ENCODE data around the gene MRPL38.

MRPL38 gene

GRCh38 chr17:75933808-75934207, 29.1 kb upstream of the MRPL38 start:
- Histone ChIP-seq H3K4me3 (ENCODE audit: severe bottlenecking) (no peak overlapping the region), H3K4me1 (ENCODE audit: insufficient read depth, poor library complexity, severe bottlenecking) (no peaks in the 10 kb centered on the region), H3K27me3 (ENCODE audit: insufficient read depth, poor library complexity, severe bottlenecking) (no peaks in the 10 kb centered on the region), H3K36me3 (ENCODE audit: low read depth) (peaks cover 10% of the 10 kb centered on the region; the same call in 1 of the 2 replicates), H3K9me3 (ENCODE audit: severe bottlenecking) (no peaks in the 10 kb centered on the region), H3K27ac (ENCODE audit: poor library complexity, severe bottlenecking) (no peak overlapping the region)
- DNase-seq (ENCODE audit: low spot score) (no peak), ATAC-seq (ENCODE audit: low read depth) (no peak)
- no peak for TF ChIP-seq CTCF (IDR thresholded peaks at IDR 0.05; ENCODE audit: poor library complexity, severe bottlenecking)

GRCh38 chr17:75932852-75933251, 28.2 kb upstream of the MRPL38 start:
- no peaks in the 10 kb centered on the region for H3K4me1 ChIP-seq (ENCODE audit: insufficient read depth, poor library complexity, severe bottlenecking)
- no peak for TF ChIP-seq CTCF (IDR thresholded peaks at IDR 0.05; ENCODE audit: poor library complexity, severe bottlenecking)
- no peaks in the 10 kb centered on the region for H3K9me3 ChIP-seq (ENCODE audit: severe bottlenecking)
- H3K27me3 ChIP-seq (ENCODE audit: insufficient read depth, poor library complexity, severe bottlenecking) = no peaks in the 10 kb centered on the region
- DNase-seq (ENCODE audit: low spot score) (no peak), ATAC-seq (ENCODE audit: low read depth) (no peak)
- H3K4me3 ChIP-seq (ENCODE audit: severe bottlenecking) = no peak overlapping the region
- no peak overlapping the region for H3K27ac ChIP-seq (ENCODE audit: poor library complexity, severe bottlenecking)
- H3K36me3 ChIP-seq (ENCODE audit: low read depth) = peaks cover 10% of the 10 kb centered on the region; the same call in 1 of the 2 replicates

- Histone ChIP-seq H3K4me3 (ENCODE audit: severe bottlenecking) (no peak overlapping the region), H3K4me1 (ENCODE audit: insufficient read depth, poor library complexity, severe bottlenecking) (no peaks in the 10 kb centered on the region), H3K27ac (ENCODE audit: poor library complexity, severe bottlenecking) (no peak overlapping the region), H3K27me3 (ENCODE audit: insufficient read depth, poor library complexity, severe bottlenecking) (no peaks in the 10 kb centered on the region), H3K36me3 (ENCODE audit: low read depth) (peaks cover 24% of the 10 kb centered on the region), H3K9me3 (ENCODE audit: severe bottlenecking) (no peaks in the 10 kb centered on the region)
- TF ChIP-seq CTCF (IDR thresholded peaks at IDR 0.05; ENCODE audit: poor library complexity, severe bottlenecking) = no peak
- ATAC-seq (ENCODE audit: low read depth) (no peak), DNase-seq (ENCODE audit: low spot score) (no peak)
Observed at GRCh38 chr17:75931062-75931461, 26.4 kb upstream of the MRPL38 start.

GRCh38 chr17:75927286-75927922, 22.7 kb upstream of the MRPL38 start:
- DNase-seq (ENCODE audit: low spot score) (no peak), ATAC-seq (ENCODE audit: low read depth) (no peak)
- no peak for TF ChIP-seq CTCF (IDR thresholded peaks at IDR 0.05; ENCODE audit: poor library complexity, severe bottlenecking)
- H3K4me1 ChIP-seq (ENCODE audit: insufficient read depth, poor library complexity, severe bottlenecking) = no peaks in the 10 kb centered on the region
- H3K9me3 ChIP-seq (ENCODE audit: severe bottlenecking) = no peaks in the 10 kb centered on the region
- no peaks in the 10 kb centered on the region for H3K27me3 ChIP-seq (ENCODE audit: insufficient read depth, poor library complexity, severe bottlenecking)
- H3K27ac ChIP-seq (ENCODE audit: poor library complexity, severe bottlenecking) = no peak overlapping the region
- H3K36me3 ChIP-seq (ENCODE audit: low read depth) = peaks cover 24% of the 10 kb centered on the region
- no peak overlapping the region for H3K4me3 ChIP-seq (ENCODE audit: severe bottlenecking)

GRCh38 chr17:75926456-75926855, 21.8 kb upstream of the MRPL38 start:
- ATAC-seq (ENCODE audit: low read depth) (no peak), DNase-seq (ENCODE audit: low spot score) (no peak)
- Histone ChIP-seq H3K27ac (ENCODE audit: poor library complexity, severe bottlenecking) (no peak overlapping the region), H3K4me1 (ENCODE audit: insufficient read depth, poor library complexity, severe bottlenecking) (no peaks in the 10 kb centered on the region), H3K9me3 (ENCODE audit: severe bottlenecking) (no peaks in the 10 kb centered on the region), H3K36me3 (ENCODE audit: low read depth) (peaks cover 18% of the 10 kb centered on the region), H3K4me3 (ENCODE audit: severe bottlenecking) (no peak overlapping the region), H3K27me3 (ENCODE audit: insufficient read depth, poor library complexity, severe bottlenecking) (no peaks in the 10 kb centered on the region)
- TF ChIP-seq CTCF (IDR thresholded peaks at IDR 0.05; ENCODE audit: poor library complexity, severe bottlenecking) = no peak
